Uterus (tissue), 4 donors: ENCODE results near the gene SEMA3B. TPM values are rescaled to one million over a fixed set of nuclear protein-coding genes. Genes with fewer than 3 reads are reported as not detected.

Experiments used
- DNase-seq, 2 donors: peaks; one replicate each; pipeline ENCODE4 v3.0.0-alpha.2; 2019 to 2020
- H3K27ac ChIP-seq, 2 donors: fragments of 200-600 bp; sonication (generic); 1 replicate in 1 of 2; 2 replicates in 1 of 2; pipeline ENCODE4 v1.5.1; 2016 to 2018
- H3K27me3 ChIP-seq, 2 donors: fragments of 200-600 bp; sonication (generic); one replicate each; pipeline ENCODE4 v1.5.1; 2018 to 2019; ENCODE audit warnings: control low read depth in 1 of 2
- H3K36me3 ChIP-seq, 2 donors: fragments of 200-600 bp; sonication (generic); one replicate each; pipeline ENCODE4 v1.5.1; 2019; ENCODE audit warnings: control low read depth in 1 of 2
- H3K4me1 ChIP-seq, 2 donors: fragments of 200-600 bp; sonication (generic); one replicate each; pipeline ENCODE4 v1.5.1; 2018 to 2019; ENCODE audit warnings: control low read depth in 1 of 2
- H3K4me3 ChIP-seq, 2 donors: fragments of 200-600 bp; sonication (generic); 1 replicate in 1 of 2; 2 replicates in 1 of 2; pipeline ENCODE4 v1.5.1; 2018 to 2019; ENCODE audit warnings: mild to moderate bottlenecking in 1 of 2
- H3K9me3 ChIP-seq, 2 donors: fragments of 200-600 bp; sonication (generic); one replicate each; pipeline ENCODE4 v1.5.1; 2019; ENCODE audit warnings: control low read depth in 1 of 2
- CTCF ChIP-seq, 4 experiments: fragments of 200-600 bp in 2 of 4; fragments of 450-650 bp in 2 of 4; sonication (generic) in 2 of 4; IDR thresholded peaks; one replicate each; pipeline ENCODE4 v1.5.1; 2016 to 2019; ENCODE audit warnings: antibody characterized with exemption in 4 of 4, mild to moderate bottlenecking in 2 of 4, moderate library complexity in 1 of 4
- POLR2A ChIP-seq, 2 donors: fragments of 450-650 bp; IDR thresholded peaks; one replicate each; pipeline ENCODE4 v1.6.1; 2016; ENCODE audit warnings: antibody characterized with exemption in 2 of 2, mild to moderate bottlenecking in 1 of 2, moderate library complexity in 1 of 2
- intact Hi-C: fragments of 100-400 bp; cut with DNase I; formaldehyde crosslinking; loops from one replicate; pipeline ENCODE4 v1.15.1; 2023; ENCODE audit warnings: low total_unique reads
- total RNA-seq, 4 donors: library from RNA; depleted of rRNA in 3 of 4; stranded (reverse); fragments of >200 nt in 3 of 4; gene quantifications; one replicate each; pipeline versions ENCODE4 v1.1.0 to v1.2.4, GENCODE V29; 2014 to 2023
- donor health status: DM: yes; HTN: yes; CAD: no.

SEMA3B gene
- 100 to 1,000 TPM in 1 of 4 donors, 10 to 100 TPM in 3; 24.1 to 113 (median 77.2) TPM for total RNA-seq

GRCh38 chr3:50268703-50269451, at the start of gene SEMA3B:
TSS of gene SEMA3B (plus strand) at chr3:50269147. CDS start at chr3:50269241, 94 bp downstream.
- peak; percentile 64 for DNase-seq
- Histone ChIP-seq H3K27ac (peak within 1 kb of the TSS; percentile 97 to 99), H3K4me1 (peaks cover 9 to 39% of the 10 kb centered on the region in 2 donors), H3K9me3 (no peaks in the 10 kb centered on the region), H3K4me3 (peak within 1 kb of the TSS; percentile 44 to 63), H3K36me3 (no peaks in the 10 kb centered on the region), H3K27me3 (no peaks in the 10 kb centered on the region)
- intact Hi-C loops = no loop called here
- TF ChIP-seq CTCF (IDR thresholded peaks at IDR 0.05) = no peak
- peak in 1 of 2 donors; percentile 63 for TF ChIP-seq POLR2A (IDR thresholded peaks at IDR 0.05)

GRCh38 chr3:50219285-50219684, 49.7 kb upstream of the SEMA3B start:
- no peaks in the 10 kb centered on the region for H3K9me3 ChIP-seq
- no peaks in the 10 kb centered on the region for H3K27me3 ChIP-seq
- TF ChIP-seq CTCF (IDR thresholded peaks at IDR 0.05) (no peak), POLR2A (IDR thresholded peaks at IDR 0.05) (no peak)
- H3K36me3 ChIP-seq = no peaks in the 10 kb centered on the region
- H3K4me3 ChIP-seq = no peak overlapping the region
- intact Hi-C loops = no loop called here
- H3K27ac ChIP-seq = no peak overlapping the region
- no peaks in the 10 kb centered on the region for H3K4me1 ChIP-seq
- no peak for DNase-seq

- Histone ChIP-seq H3K27ac (no peak overlapping the region), H3K9me3 (no peaks in the 10 kb centered on the region), H3K4me1 (no peaks in the 10 kb centered on the region), H3K36me3 (no peaks in the 10 kb centered on the region), H3K4me3 (no peak overlapping the region), H3K27me3 (no peaks in the 10 kb centered on the region)
- no peak for DNase-seq
- no peak for TF ChIP-seq POLR2A (IDR thresholded peaks at IDR 0.05)
- TF ChIP-seq CTCF (IDR thresholded peaks at IDR 0.05) = no peak
- intact Hi-C loops = no loop called here
Observed at GRCh38 chr3:50220109-50220508, 48.8 kb upstream of the SEMA3B start.

- H3K4me1 ChIP-seq = no peaks in the 10 kb centered on the region
- H3K36me3 ChIP-seq = no peaks in the 10 kb centered on the region
- intact Hi-C loops = no loop called here
- no peak overlapping the region for H3K27ac ChIP-seq
- TF ChIP-seq POLR2A (IDR thresholded peaks at IDR 0.05) = no peak
- TF ChIP-seq CTCF (IDR thresholded peaks at IDR 0.05) = no peak
- DNase-seq = no peak
- H3K27me3 ChIP-seq = no peaks in the 10 kb centered on the region
- no peaks in the 10 kb centered on the region for H3K9me3 ChIP-seq
- H3K4me3 ChIP-seq = no peak overlapping the region
Observed at GRCh38 chr3:50221051-50221410, 47.9 kb upstream of the SEMA3B start.

GRCh38 chr3:50221411-50222168, 47.4 kb upstream of the SEMA3B start:
- intact Hi-C loops = no loop called here

More at GRCh38 chr3:50221411-50222168, 47.4 kb upstream of the SEMA3B start:
- Histone ChIP-seq H3K36me3 (no peaks in the 10 kb centered on the region), H3K4me1 (no peaks in the 10 kb centered on the region), H3K4me3 (no peak overlapping the region), H3K9me3 (no peaks in the 10 kb centered on the region), H3K27ac (no peak overlapping the region), H3K27me3 (no peaks in the 10 kb centered on the region)
- no peak for DNase-seq
- TF ChIP-seq CTCF (IDR thresholded peaks at IDR 0.05) (no peak), POLR2A (IDR thresholded peaks at IDR 0.05) (no peak)
